Kidney epithelial cell (primary cell): ENCODE results near the gene TMEM119. TPM values are rescaled to one million over a fixed set of nuclear protein-coding genes. Genes with fewer than 3 reads are reported as not detected.

Experiments
- DNase-seq: peaks from one replicate; pipeline ENCODE4 v3.0.0-alpha.2; 2010; ENCODE audit warnings: low read depth
- H3K27me3 ChIP-seq: 2 replicates; pipeline ENCODE4 v1.6.0; 2011; ENCODE audit warnings: low read length; ENCODE audit not compliant: control insufficient read depth, insufficient read depth
- H3K36me3 ChIP-seq: 2 replicates; pipeline ENCODE4 v1.5.1; 2011; ENCODE audit warnings: low read length; ENCODE audit not compliant: control insufficient read depth, insufficient read depth
- H3K4me3 ChIP-seq: 2 replicates; pipeline ENCODE4 v1.5.1; 2011; ENCODE audit warnings: low read depth, mild to moderate bottlenecking, control low read depth, low read length
- CTCF ChIP-seq: IDR thresholded peaks from 2 replicates; pipeline ENCODE4 v1.5.1; 2011; ENCODE audit warnings: mild to moderate bottlenecking, moderate library complexity, low read length, control low read depth, inconsistent platforms; ENCODE audit not compliant: insufficient read depth, poor library complexity, severe bottlenecking
- total RNA-seq: library from RNA; depleted of rRNA; stranded (reverse); fragments of >200 nt; gene quantifications from 2 replicates; pipeline ENCODE4 v1.2.3, GENCODE V29; 2015

TMEM119 gene
- total RNA-seq, 1 donor from 2014 or later = not detected

GRCh38 chr12:108638997-108639822 lies 41.3 kb upstream of the TMEM119 start:
- no peak for TF ChIP-seq CTCF

GRCh38 chr12:108638141-108638827 lies 40.4 kb upstream of the TMEM119 start:
- no peak for TF ChIP-seq CTCF
- Histone ChIP-seq H3K4me3 (no peak overlapping the region), H3K36me3 (no peaks in the 10 kb centered on the region), H3K27me3 (no peaks in the 10 kb centered on the region)
- no peak for DNase-seq

More at GRCh38 chr12:108638997-108639822, 41.3 kb upstream of the TMEM119 start:
- no peaks in the 10 kb centered on the region for H3K36me3 ChIP-seq
- no peak for DNase-seq
- H3K27me3 ChIP-seq = no peaks in the 10 kb centered on the region
- H3K4me3 ChIP-seq = no peak overlapping the region

- TF ChIP-seq CTCF = no peak
- Histone ChIP-seq H3K27me3 (no peaks in the 10 kb centered on the region), H3K4me3 (no peak overlapping the region), H3K36me3 (no peaks in the 10 kb centered on the region)
- DNase-seq = no peak
Measured at GRCh38 chr12:108637222-108637971, 39.5 kb upstream of the TMEM119 start.

- H3K36me3 ChIP-seq = no peaks in the 10 kb centered on the region
Measured at GRCh38 chr12:108635997-108636808, 38.3 kb upstream of the TMEM119 start.

More at GRCh38 chr12:108635997-108636808, 38.3 kb upstream of the TMEM119 start:
- no peak for TF ChIP-seq CTCF
- no peak for DNase-seq
- H3K4me3 ChIP-seq = no peak overlapping the region
- no peaks in the 10 kb centered on the region for H3K27me3 ChIP-seq
